ENCODE measurements around the gene ANKRD49.
A peak's percentile ranks its signal among the peaks of the same experiment; 100 is the strongest.

ANKRD49 gene

GRCh38 chr11:94452988-94453387, 40.8 kb upstream of the ANKRD49 start:
- ChIA-PET CTCF (interaction anchor here (1.0 to 1.2 kb wide), 2 partner anchors 9 to 28 kb away, joined by 3 read pairs; no protein-coding TSS in a partner anchor), POLR2A (no interaction called here)
- TF ChIP-seq CTCF (IDR thresholded peaks at IDR 0.05; ENCODE audit: control extremely low read depth, extremely low read depth, low read depth, missing control alignments) = no peak
- no peak for DNase-seq (ENCODE audit: extremely low spot score)

- TF ChIP-seq CTCF (IDR thresholded peaks at IDR 0.05; ENCODE audit: control extremely low read depth, extremely low read depth, low read depth, missing control alignments) = no peak
- CTCF ChIA-PET = interaction anchor here (0.8 to 2.2 kb wide), 5 partner anchors 9 to 48 kb away, joined by 3 to 4 read pairs (median 3); no protein-coding TSS in a partner anchor
- DNase-seq (ENCODE audit: extremely low spot score) = no peak
- POLR2A ChIA-PET = interaction anchor here (0.7 kb wide), 1 partner anchor 17 kb away, joined by 4 read pairs; no protein-coding TSS in a partner anchor
Observed at GRCh38 chr11:94454301-94454700, 39.5 kb upstream of the ANKRD49 start.

GRCh38 chr11:94455861-94456260, 37.9 kb upstream of the ANKRD49 start:
- no peak for TF ChIP-seq CTCF (IDR thresholded peaks at IDR 0.05; ENCODE audit: control extremely low read depth, extremely low read depth, low read depth, missing control alignments)
- no peak for DNase-seq (ENCODE audit: extremely low spot score)
- POLR2A ChIA-PET = no interaction called here
- CTCF ChIA-PET = no interaction called here

- CTCF ChIA-PET = interaction anchor here (1.1 to 2.0 kb wide), 4 partner anchors 8 to 14 kb away, joined by 3 to 7 read pairs (median 4); no protein-coding TSS in a partner anchor
- no peak for DNase-seq (ENCODE audit: extremely low spot score)
- no peak for TF ChIP-seq CTCF (IDR thresholded peaks at IDR 0.05; ENCODE audit: control extremely low read depth, extremely low read depth, low read depth, missing control alignments)
- POLR2A ChIA-PET = interaction anchor here (0.9 to 1.1 kb wide), 2 partner anchors 14 to 716 kb away, joined by 3 read pairs; partner anchors contain the start of genes C11orf54 and TAF1D
Observed at GRCh38 chr11:94457118-94458029, 36.4 kb upstream of the ANKRD49 start.

GRCh38 chr11:94459576-94459975, 34.2 kb upstream of the ANKRD49 start:
- CTCF ChIA-PET = interaction anchor here (0.8 to 2.4 kb wide), 7 partner anchors 9 to 15 kb away, joined by 3 to 9 read pairs (median 4); no protein-coding TSS in a partner anchor
- DNase-seq (ENCODE audit: extremely low spot score) = no peak
- POLR2A ChIA-PET = no interaction called here
- TF ChIP-seq CTCF (IDR thresholded peaks at IDR 0.05; ENCODE audit: control extremely low read depth, extremely low read depth, low read depth, missing control alignments) = no peak

- POLR2A ChIA-PET = no interaction called here
Observed at GRCh38 chr11:94469416-94469815, 24.4 kb upstream of the ANKRD49 start.

More at GRCh38 chr11:94469416-94469815, 24.4 kb upstream of the ANKRD49 start:
- DNase-seq (ENCODE audit: extremely low spot score) = peak; percentile 28
- no peak for TF ChIP-seq CTCF (IDR thresholded peaks at IDR 0.05; ENCODE audit: control extremely low read depth, extremely low read depth, low read depth, missing control alignments)
- CTCF ChIA-PET = interaction anchor here (0.9 to 1.9 kb wide), 4 partner anchors 10 to 35 kb away, joined by 3 to 9 read pairs (median 6); no protein-coding TSS in a partner anchor
